ENCODE results near the gene DLK1. TPM values are rescaled to one million over a fixed set of nuclear protein-coding genes. Genes with fewer than 3 reads are reported as not detected.

Gene DLK1
- polyA plus RNA-seq, 1 of the 3 experiments (the other 2 are of a cell fraction): 1.7 TPM

DNA sequence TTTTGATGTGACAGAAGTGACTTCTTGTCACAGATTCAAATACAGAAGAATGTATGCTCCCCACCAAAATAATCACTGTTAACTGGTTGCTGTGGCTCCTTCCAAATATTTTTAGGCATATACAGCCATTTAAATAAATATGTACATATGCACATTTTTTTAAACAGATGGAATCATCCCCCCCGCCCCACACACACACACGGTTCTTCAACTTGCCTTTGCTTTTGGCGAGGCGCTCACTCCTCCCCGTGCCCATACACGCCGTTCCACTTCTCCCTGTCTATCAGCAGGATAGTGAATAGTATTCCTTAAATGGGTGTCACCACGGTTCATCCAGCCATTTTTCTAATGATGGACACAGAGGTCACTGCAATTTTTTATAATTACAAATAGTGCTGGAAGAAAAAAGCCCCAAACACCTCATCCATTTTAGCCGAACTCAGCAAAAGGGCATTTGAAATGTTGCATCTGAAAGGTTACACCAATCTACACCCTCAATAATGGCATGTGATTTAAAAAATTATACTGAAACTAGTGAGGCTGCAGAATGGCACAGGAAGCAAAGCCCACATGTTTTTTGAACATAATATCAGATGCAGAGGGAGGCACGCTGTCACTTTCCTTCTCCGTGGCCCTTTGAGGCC is 60.0 kb downstream of the DLK1 start (continued):
- no peak for TF ChIP-seq MXI1 (IDR thresholded peaks at IDR 0.05; ENCODE audit: low read depth, low read length)
- no peak for TF ChIP-seq MEF2A (IDR thresholded peaks at IDR 0.05; ENCODE audit: borderline replicate concordance, low read depth)
- no peak for TF ChIP-seq ELF1 (IDR thresholded peaks at IDR 0.05)
- TF ChIP-seq FOXM1 (IDR thresholded peaks at IDR 0.05; ENCODE audit: low read depth): no peak
- TF ChIP-seq TEAD4 (IDR thresholded peaks at IDR 0.05; ENCODE audit: borderline replicate concordance, insufficient read depth): no peak

DNA sequence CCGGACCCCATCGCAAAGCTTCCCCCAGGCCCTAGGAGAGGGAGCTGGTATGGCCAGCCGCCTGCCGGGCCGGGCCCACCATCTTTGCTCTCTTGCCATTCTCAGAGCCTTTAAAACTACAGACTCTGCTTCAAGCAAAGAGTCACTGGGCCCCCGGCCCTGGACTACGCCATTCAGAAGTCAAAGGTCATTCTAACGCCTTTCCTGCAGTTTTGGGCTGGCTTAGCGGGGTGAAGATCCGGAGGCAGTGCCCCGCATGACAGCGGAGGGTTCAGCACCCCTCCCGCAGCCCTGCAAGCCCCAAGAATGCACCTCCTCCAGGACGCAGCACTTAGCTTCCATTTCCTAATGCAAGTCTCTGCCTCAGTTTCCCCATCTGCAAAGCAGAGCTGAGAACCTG is 61.0 kb downstream of the DLK1 start:
- POLR2A ChIA-PET: no interaction called here

More for the DNA sequence above, 61.0 kb downstream of the DLK1 start:
- H3K4me3 ChIP-seq (ENCODE audit: low read depth in 2 of 2, low read length in 1 of 2): no peak overlapping the region
- H3K79me2 ChIP-seq (ENCODE audit: insufficient read depth): no peaks in the 10 kb centered on the region
- H3K27me3 ChIP-seq (ENCODE audit: insufficient read depth): no peaks in the 10 kb centered on the region
- no peak overlapping the region for H3K9ac ChIP-seq
- no peak overlapping the region for H2AFZ ChIP-seq (ENCODE audit: low read depth)
- no peaks in the 10 kb centered on the region for H4K20me1 ChIP-seq (ENCODE audit: insufficient read depth)
- H3K9me3 ChIP-seq: no peaks in the 10 kb centered on the region
- peak overlapping the region in 1 of 2 experiments; percentile 100; a peak in 1 of 4 replicates for H3K27ac ChIP-seq (ENCODE audit: low read depth in 2 of 2, low read length in 1 of 2)
- H3K36me3 ChIP-seq (replicated peaks in 1 of 2; ENCODE audit: control insufficient read depth in 1 of 2, insufficient read depth in 2 of 2, low read length in 1 of 2): no peaks in the 10 kb centered on the region
- H3K4me1 ChIP-seq (ENCODE audit: control insufficient read depth in 1 of 2, insufficient read depth in 2 of 2, low read depth in 1 of 2, low read length in 1 of 2): peaks cover 0 to 74% of the 10 kb centered on the region in 2 experiments; a peak in 1 of 4 replicates
- H3K9me2 ChIP-seq: no peaks in the 10 kb centered on the region
- H3K4me2 ChIP-seq: no peak overlapping the region
- 75% methylated on average over 12 of the region's 14 CpGs for WGBS (ENCODE audit: low lambda C conversion rate)
- no peaks in the 10 kb centered on the region for H3F3A ChIP-seq (replicated peaks; ENCODE audit: insufficient read depth)
- no peak for DNase-seq
- TF ChIP-seq POLR2AphosphoS5 (IDR thresholded peaks at IDR 0.05; ENCODE audit: low read depth, low read length) (no peak), GATA2 (CRISPR knock-in tag; IDR thresholded peaks at IDR 0.05) (no peak), SMC3 (IDR thresholded peaks at IDR 0.05; ENCODE audit: low read depth, low read length) (no peak), RXRA (IDR thresholded peaks at IDR 0.05; ENCODE audit: borderline replicate concordance, low read depth) (no peak), MXI1 (IDR thresholded peaks at IDR 0.05; ENCODE audit: low read depth, low read length) (no peak), EP300 (IDR thresholded peaks at IDR 0.05; ENCODE audit: borderline replicate concordance in 1 of 2, low read depth in 1 of 2, low read length in 1 of 2) (no peak), TAF1 (IDR thresholded peaks at IDR 0.05; ENCODE audit: borderline replicate concordance, low read depth, low read length) (no peak), EZH2phosphoT487 (IDR thresholded peaks at IDR 0.05; ENCODE audit: borderline replicate concordance, low read depth) (no peak), GABPA (IDR thresholded peaks at IDR 0.05; ENCODE audit: low read depth) (no peak)
- TF ChIP-seq, protein P1, sequence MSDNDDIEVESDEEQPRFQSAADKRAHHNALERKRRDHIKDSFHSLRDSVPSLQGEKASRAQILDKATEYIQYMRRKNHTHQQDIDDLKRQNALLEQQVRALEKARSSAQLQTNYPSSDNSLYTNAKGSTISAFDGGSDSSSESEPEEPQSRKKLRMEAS (IDR thresholded peaks at IDR 0.05; ENCODE audit: low read depth): no peak
- TF ChIP-seq, protein P2, sequence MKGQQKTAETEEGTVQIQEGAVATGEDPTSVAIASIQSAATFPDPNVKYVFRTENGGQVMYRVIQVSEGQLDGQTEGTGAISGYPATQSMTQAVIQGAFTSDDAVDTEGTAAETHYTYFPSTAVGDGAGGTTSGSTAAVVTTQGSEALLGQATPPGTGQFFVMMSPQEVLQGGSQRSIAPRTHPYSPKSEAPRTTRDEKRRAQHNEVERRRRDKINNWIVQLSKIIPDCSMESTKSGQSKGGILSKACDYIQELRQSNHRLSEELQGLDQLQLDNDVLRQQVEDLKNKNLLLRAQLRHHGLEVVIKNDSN (IDR thresholded peaks at IDR 0.05; ENCODE audit: borderline replicate concordance, low read depth): no peak
- CTCF ChIA-PET: interaction anchor here (0.7 kb wide), 1 partner anchor 645 kb away, joined by 3 read pairs; no protein-coding TSS in a partner anchor

Other genes starting within 250 kb of the DLK1 start
- 4.2 and 4.4 TPM in 2 replicates for gene BEGAIN, start 139.5 kb upstream of the DLK1 start, polyA plus RNA-seq (2012; rRNA removed)
- gene MEG3, start 99.2 kb downstream of the DLK1 start, polyA plus RNA-seq (2012; rRNA removed): not detected in 2 replicates
- 0.05 and 0.07 TPM in 2 replicates for gene RTL1, start 176.8 kb downstream of the DLK1 start, polyA plus RNA-seq (2012; rRNA removed)

All from SK-N-SH (cell line).